Gastroesophageal sphincter (tissue), 4 donors: ENCODE data around the gene CA11. TPM values are rescaled to one million over a fixed set of nuclear protein-coding genes. Genes with fewer than 3 reads are reported as not detected.

ENCODE experiments used
- ATAC-seq: fragments of 150-250 bp; one replicate; pipeline ENCODE4 v1.9.1; 2016; ENCODE audit warnings: mild to moderate bottlenecking, moderate library complexity
- H3K27ac ChIP-seq, 4 donors: fragments of 200-600 bp; sonication (generic) in 3 of 4; 1 replicate in 3 of 4; 2 replicates in 1 of 4; pipeline ENCODE4 v1.5.1; 2016 to 2019
- H3K27me3 ChIP-seq: fragments of 200-600 bp; sonication (generic); one replicate; pipeline ENCODE4 v1.5.1; 2019
- H3K36me3 ChIP-seq, 2 donors: fragments of 200-600 bp; sonication (generic); one replicate each; pipeline ENCODE4 v1.5.1; 2019; ENCODE audit warnings: control low read depth in 1 of 2
- H3K4me1 ChIP-seq, 3 donors: fragments of 200-600 bp; sonication (generic); 1 replicate in 2 of 3; 2 replicates in 1 of 3; pipeline ENCODE4 v1.5.1; 2016 to 2019; ENCODE audit warnings: control low read depth in 2 of 3
- H3K4me3 ChIP-seq, 2 donors: fragments of 200-600 bp; sonication (generic); one replicate each; pipeline ENCODE4 v1.5.1; 2019; ENCODE audit warnings: mild to moderate bottlenecking in 1 of 2, moderate library complexity in 1 of 2
- H3K9me3 ChIP-seq, 3 donors: fragments of 200-600 bp; sonication (generic); one replicate each; pipeline ENCODE4 v1.5.1; 2017 to 2019; ENCODE audit warnings: control low read depth in 2 of 3
- EP300 ChIP-seq: sonication (generic); formaldehyde crosslinking; IDR thresholded peaks from one replicate; pipeline ENCODE4 v1.6.1; 2017; ENCODE audit warnings: antibody characterized with exemption, mild to moderate bottlenecking
- POLR2A ChIP-seq, 2 donors: fragments of 450-650 bp; IDR thresholded peaks; one replicate each; pipeline ENCODE4 v1.6.1; 2017; ENCODE audit warnings: antibody characterized with exemption in 2 of 2, mild to moderate bottlenecking in 2 of 2, moderate library complexity in 1 of 2
- POLR2AphosphoS5 ChIP-seq: sonication (generic); formaldehyde crosslinking; IDR thresholded peaks from one replicate; pipeline ENCODE4 v1.6.1; 2017; ENCODE audit warnings: antibody characterized with exemption
- WGBS, 2 donors: methylation state at CpG; one replicate each; pipeline ENCODE4 v1.1.5; 2018; ENCODE audit warnings: low coverage in 1 of 2; 5-methylcytosine and 5-hydroxymethylcytosine counted together
- total RNA-seq, 4 donors: library from RNA; depleted of rRNA; stranded (reverse); fragments of >200 nt; gene quantifications; one replicate each; pipeline ENCODE4 v1.1.0, GENCODE V29; 2016
- TF ChIP-seq, protein P1 (sequence below), 4 experiments: fragments of 200-600 bp in 2 of 4; fragments of 450-650 bp in 2 of 4; sonication (generic) in 1 of 4; IDR thresholded peaks; one replicate each; pipeline ENCODE4 v1.5.1; 2017 to 2019; ENCODE audit warnings: antibody characterized with exemption in 4 of 4, mild to moderate bottlenecking in 2 of 4, moderate library complexity in 2 of 4

The CA11 gene
- total RNA-seq, 4 donors from 2014 or later, result 10.0 to 28.5 (median 12.5) TPM

DNA sequence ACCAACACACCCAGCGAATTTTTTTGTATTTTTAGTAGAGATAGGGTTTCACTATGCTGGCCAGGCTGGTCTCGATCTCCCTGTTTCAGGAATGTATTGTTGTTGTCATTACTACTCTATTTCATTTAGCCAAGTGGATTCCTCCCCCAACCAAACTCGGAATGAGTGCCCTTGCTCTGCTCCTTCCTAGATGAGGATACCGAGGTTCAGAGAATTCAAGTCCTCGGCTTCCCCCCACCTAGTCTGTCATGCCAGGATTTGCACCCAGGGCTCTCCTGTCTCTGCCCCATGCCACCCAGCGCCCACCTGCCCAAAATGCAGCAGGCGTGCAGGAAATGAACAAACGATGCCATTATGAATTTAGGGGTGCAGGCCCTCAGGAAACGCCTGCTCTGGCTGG, 43.0 kb downstream of the CA11 start:
- WGBS, 2 donors, result 64 to 73% methylated on average over 2 to 3 of the region's 9 CpGs
- no peak for TF ChIP-seq POLR2AphosphoS5
- TF ChIP-seq EP300, result no peak
- TF ChIP-seq, protein P1, sequence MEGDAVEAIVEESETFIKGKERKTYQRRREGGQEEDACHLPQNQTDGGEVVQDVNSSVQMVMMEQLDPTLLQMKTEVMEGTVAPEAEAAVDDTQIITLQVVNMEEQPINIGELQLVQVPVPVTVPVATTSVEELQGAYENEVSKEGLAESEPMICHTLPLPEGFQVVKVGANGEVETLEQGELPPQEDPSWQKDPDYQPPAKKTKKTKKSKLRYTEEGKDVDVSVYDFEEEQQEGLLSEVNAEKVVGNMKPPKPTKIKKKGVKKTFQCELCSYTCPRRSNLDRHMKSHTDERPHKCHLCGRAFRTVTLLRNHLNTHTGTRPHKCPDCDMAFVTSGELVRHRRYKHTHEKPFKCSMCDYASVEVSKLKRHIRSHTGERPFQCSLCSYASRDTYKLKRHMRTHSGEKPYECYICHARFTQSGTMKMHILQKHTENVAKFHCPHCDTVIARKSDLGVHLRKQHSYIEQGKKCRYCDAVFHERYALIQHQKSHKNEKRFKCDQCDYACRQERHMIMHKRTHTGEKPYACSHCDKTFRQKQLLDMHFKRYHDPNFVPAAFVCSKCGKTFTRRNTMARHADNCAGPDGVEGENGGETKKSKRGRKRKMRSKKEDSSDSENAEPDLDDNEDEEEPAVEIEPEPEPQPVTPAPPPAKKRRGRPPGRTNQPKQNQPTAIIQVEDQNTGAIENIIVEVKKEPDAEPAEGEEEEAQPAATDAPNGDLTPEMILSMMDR (IDR thresholded peaks at IDR 0.05), result no peak
- no peak for TF ChIP-seq POLR2A (IDR thresholded peaks at IDR 0.05)
- Histone ChIP-seq H3K27me3 (peaks cover 21% of the 10 kb centered on the region), H3K4me1 (no peaks in the 10 kb centered on the region), H3K27ac (no peak overlapping the region), H3K9me3 (no peaks in the 10 kb centered on the region), H3K36me3 (no peaks in the 10 kb centered on the region), H3K4me3 (no peak overlapping the region)
- ATAC-seq, result no peak

DNA sequence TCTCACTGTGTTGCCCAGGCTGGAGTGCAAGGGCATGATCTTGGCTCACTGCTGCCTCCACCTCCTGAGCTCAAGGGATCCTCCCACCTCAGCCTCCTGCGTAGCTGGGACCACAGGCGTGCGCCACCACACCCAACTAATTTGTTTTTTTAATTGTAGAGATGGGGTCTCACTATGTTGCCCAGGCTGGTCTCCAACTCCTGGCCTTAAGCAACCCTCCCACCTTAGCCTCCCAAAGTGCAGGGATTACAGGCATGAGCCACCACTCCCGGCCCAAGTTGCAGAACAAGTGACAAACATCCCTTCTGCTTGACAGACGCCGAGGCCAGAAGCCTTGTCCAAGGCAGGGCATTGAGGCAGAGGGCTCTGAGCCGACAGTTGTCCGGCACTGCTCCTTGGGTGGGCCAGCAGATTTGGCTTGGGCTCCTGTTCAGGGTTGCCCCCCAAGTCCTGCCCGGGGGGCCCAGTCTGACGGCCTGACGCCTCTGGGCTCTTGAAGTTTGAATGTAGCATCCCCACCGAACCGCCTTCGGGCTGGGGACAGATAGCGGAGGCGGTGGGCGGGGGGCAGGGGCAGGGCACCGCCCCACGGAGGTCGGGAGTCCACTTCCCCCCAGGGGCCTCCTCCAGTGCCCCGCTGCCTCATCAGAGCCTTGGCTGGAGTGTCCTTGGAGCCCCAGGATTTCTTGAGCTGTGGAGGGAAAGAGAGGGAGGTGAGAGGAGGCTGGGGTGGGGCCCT, 45.1 kb downstream of the CA11 start:
- Histone ChIP-seq H3K27me3 (peaks cover 25% of the 10 kb centered on the region), H3K9me3 (no peaks in the 10 kb centered on the region), H3K4me1 (no peaks in the 10 kb centered on the region), H3K27ac (no peak overlapping the region), H3K4me3 (no peak overlapping the region), H3K36me3 (no peaks in the 10 kb centered on the region)
- TF ChIP-seq POLR2A (IDR thresholded peaks at IDR 0.05), result no peak
- no peak for TF ChIP-seq POLR2AphosphoS5
- TF ChIP-seq, protein P1 (IDR thresholded peaks at IDR 0.05), result no peak
- TF ChIP-seq EP300, result no peak
- WGBS, 2 donors, result 100% methylated on average over 3 of the region's 21 CpGs; no CpG with 5 or more reads in 1 of the 2 donors
- ATAC-seq, result no peak

DNA sequence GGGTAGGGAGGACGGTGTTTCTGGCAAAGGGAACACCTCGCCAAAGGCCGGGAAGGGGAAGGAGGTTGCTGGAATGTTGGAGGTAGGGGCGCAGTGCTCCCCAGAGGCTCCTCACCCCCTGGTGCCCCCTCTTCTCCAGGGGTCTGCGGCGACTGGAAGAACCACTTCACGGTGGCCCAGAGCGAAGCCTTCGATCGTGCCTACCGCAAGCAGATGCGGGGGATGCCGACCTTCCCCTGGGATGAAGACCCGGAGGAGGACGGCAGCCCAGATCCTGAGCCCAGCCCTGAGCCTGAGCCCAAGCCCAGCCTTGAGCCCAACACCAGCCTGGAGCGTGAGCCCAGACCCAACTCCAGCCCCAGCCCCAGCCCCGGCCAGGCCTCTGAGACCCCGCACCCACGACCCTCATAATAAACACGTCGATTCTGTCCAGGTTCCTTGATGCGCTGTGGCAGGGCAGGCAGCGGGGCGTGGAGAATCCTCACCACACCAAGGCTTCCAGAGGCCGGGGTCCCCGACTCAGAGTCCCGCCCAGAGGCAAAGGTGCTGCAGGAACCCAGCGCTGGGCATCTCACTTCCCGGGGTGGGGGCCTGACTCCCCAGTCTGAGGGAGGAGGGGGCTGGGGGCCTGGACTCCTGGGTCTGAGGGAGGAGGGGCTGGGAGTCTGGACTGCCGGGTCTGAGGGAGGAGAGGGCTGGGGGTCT, 46.8 kb downstream of the CA11 start:
- TF ChIP-seq POLR2A (IDR thresholded peaks at IDR 0.05), result no peak
- TF ChIP-seq, protein P1 (IDR thresholded peaks at IDR 0.05), result no peak
- TF ChIP-seq POLR2AphosphoS5, result no peak
- TF ChIP-seq EP300, result no peak
- ATAC-seq, result no peak

DNA sequence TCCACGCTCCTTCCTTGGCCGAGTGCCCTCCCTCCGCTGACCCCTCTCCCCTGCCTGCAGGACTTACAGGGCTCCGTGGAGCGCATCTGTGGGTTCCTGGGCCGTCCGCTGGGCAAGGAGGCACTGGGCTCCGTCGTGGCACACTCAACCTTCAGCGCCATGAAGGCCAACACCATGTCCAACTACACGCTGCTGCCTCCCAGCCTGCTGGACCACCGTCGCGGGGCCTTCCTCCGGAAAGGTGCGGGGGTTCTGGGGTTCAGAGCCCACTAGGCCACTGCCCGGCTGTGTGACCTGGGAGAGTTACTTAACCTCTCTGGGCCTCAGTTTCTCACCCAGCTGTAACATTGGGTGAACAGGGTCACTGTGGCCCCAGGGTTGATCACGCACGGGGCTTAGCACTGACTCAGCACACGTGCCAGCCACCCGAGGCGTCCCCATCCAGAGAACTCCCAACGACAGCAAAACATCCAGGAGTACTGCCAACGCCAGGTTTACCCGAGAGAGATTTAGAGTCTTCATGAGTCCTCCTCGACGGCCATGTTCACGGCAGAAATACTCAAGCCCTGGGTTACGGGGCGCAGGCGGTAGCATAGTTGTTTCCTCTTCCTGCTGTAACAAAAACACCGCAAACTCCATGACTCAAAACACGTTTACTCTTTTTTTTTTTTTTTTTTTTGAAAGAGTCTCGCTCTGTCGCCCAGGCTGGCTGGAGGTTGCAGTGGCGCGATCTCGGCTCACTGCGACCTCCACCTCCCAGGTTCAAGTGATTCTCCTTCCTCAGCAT, 49.1 kb downstream of the CA11 start:
- TF ChIP-seq POLR2A (IDR thresholded peaks at IDR 0.05), result no peak
- TF ChIP-seq EP300, result no peak
- TF ChIP-seq POLR2AphosphoS5, result no peak
- TF ChIP-seq, protein P1 (IDR thresholded peaks at IDR 0.05), result no peak
- Histone ChIP-seq H3K4me1 (no peaks in the 10 kb centered on the region), H3K27me3 (peaks cover 25% of the 10 kb centered on the region), H3K27ac (no peak overlapping the region), H3K4me3 (no peak overlapping the region), H3K9me3 (no peaks in the 10 kb centered on the region), H3K36me3 (no peaks in the 10 kb centered on the region)
- whole genome bisulfite sequencing, 2 donors, result 63 to 87% methylated on average over 3 to 17 of the region's 39 CpGs
- no peak for ATAC-seq

More for the DNA sequence above, 46.8 kb downstream of the CA11 start:
- Histone ChIP-seq H3K4me3 (no peak overlapping the region), H3K36me3 (no peaks in the 10 kb centered on the region), H3K4me1 (no peaks in the 10 kb centered on the region), H3K27me3 (peaks cover 25% of the 10 kb centered on the region), H3K9me3 (no peaks in the 10 kb centered on the region), H3K27ac (no peak overlapping the region)
- 61 to 100% methylated on average over 1 to 16 of the region's 30 CpGs for WGBS, 2 donors
